Prostate gland (tissue), 2 donors: Measurements from ENCODE around the gene PRKCQ.

Experiments used
- POLR2A ChIP-seq: fragments of 450-650 bp; IDR thresholded peaks from one replicate; pipeline ENCODE4 v1.6.1; 2016; ENCODE audit warnings: antibody characterized with exemption, mild to moderate bottlenecking
- POLR2AphosphoS5 ChIP-seq: sonication (generic); formaldehyde crosslinking; IDR thresholded peaks from one replicate; pipeline ENCODE4 v1.6.1; 2017; ENCODE audit warnings: antibody characterized with exemption
- TF ChIP-seq, protein P1 (sequence below), 4 experiments: fragments of 200-600 bp in 2 of 4; fragments of 450-650 bp in 2 of 4; sonication (generic) in 2 of 4; IDR thresholded peaks; 1 replicate in 3 of 4; 2 replicates in 1 of 4; pipeline ENCODE4 v1.5.1; 2016 to 2019; ENCODE audit warnings: antibody characterized with exemption in 4 of 4, mild to moderate bottlenecking in 2 of 4, moderate library complexity in 2 of 4

DNA sequence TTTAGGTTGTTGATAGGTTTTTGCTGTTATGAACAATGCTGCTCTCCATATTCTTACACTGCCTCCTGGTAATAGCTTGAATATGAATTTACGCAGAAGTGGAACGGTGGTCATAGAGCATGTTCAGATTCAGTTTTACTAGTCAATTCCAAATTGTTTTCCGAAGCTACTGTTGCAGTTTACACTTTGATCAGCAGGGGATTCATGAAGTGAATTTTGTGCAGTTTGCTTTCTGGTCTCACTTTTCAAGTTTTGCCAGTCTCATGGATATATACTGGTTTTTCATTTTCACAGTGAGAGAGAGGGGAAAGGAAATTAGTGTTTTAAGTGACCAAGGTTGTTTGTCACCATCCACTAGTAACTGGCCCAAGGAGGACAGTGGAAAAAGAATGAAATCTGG lies 171.3 kb downstream of the PRKCQ start:
- TF ChIP-seq, protein P1, sequence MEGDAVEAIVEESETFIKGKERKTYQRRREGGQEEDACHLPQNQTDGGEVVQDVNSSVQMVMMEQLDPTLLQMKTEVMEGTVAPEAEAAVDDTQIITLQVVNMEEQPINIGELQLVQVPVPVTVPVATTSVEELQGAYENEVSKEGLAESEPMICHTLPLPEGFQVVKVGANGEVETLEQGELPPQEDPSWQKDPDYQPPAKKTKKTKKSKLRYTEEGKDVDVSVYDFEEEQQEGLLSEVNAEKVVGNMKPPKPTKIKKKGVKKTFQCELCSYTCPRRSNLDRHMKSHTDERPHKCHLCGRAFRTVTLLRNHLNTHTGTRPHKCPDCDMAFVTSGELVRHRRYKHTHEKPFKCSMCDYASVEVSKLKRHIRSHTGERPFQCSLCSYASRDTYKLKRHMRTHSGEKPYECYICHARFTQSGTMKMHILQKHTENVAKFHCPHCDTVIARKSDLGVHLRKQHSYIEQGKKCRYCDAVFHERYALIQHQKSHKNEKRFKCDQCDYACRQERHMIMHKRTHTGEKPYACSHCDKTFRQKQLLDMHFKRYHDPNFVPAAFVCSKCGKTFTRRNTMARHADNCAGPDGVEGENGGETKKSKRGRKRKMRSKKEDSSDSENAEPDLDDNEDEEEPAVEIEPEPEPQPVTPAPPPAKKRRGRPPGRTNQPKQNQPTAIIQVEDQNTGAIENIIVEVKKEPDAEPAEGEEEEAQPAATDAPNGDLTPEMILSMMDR (IDR thresholded peaks at IDR 0.05) = no peak
- TF ChIP-seq POLR2A (no peak), POLR2AphosphoS5 (no peak)
